GM18502 (cell line): ENCODE data around the gene DELE1.

Experiments used
- ATAC-seq: cut with Tn5 transposase; IDR thresholded peaks from one replicate; pipeline ENCODE4 v1.9.1; 2021; ENCODE audit warnings: mild to moderate bottlenecking; ENCODE audit not compliant: unreplicated experiment, poor library complexity

The DELE1 gene

GRCh38 chr5:141986072-141986471 lies 62.4 kb downstream of the DELE1 start:
- ATAC-seq, result no peak

GRCh38 chr5:141989720-141990119 lies 66.0 kb downstream of the DELE1 start:
- ATAC-seq, result no peak
